Sigmoid colon (tissue), 4 donors: Measurements from ENCODE around the gene FCHSD2.

ENCODE experiments used
- CTCF ChIP-seq, 4 experiments: fragments of 450-650 bp in 3 of 4; fragments of 200-600 bp in 1 of 4; IDR thresholded peaks; one replicate each; pipeline ENCODE4 v1.5.1; 2016 to 2019; ENCODE audit warnings: antibody characterized with exemption in 4 of 4, mild to moderate bottlenecking in 3 of 4, moderate library complexity in 2 of 4
- EP300 ChIP-seq, 4 donors: sonication (generic); formaldehyde crosslinking; IDR thresholded peaks; one replicate each; pipeline ENCODE4 v1.6.1; 2017; ENCODE audit warnings: antibody characterized with exemption in 4 of 4
- POLR2A ChIP-seq, 2 donors: fragments of 450-650 bp; IDR thresholded peaks; one replicate each; pipeline ENCODE4 v1.6.1; 2016; ENCODE audit warnings: antibody characterized with exemption in 2 of 2, mild to moderate bottlenecking in 2 of 2, moderate library complexity in 2 of 2

- no peak for TF ChIP-seq CTCF (IDR thresholded peaks at IDR 0.05)
- TF ChIP-seq EP300 (IDR thresholded peaks at IDR 0.05) = no peak
- TF ChIP-seq POLR2A (IDR thresholded peaks at IDR 0.05) = no peak
Measured at GRCh38 chr11:73182824-73183321, 40.8 kb upstream of the FCHSD2 start.
